K562 (cell line): ENCODE measurements around the gene USF2. TPM values are rescaled to one million over a fixed set of nuclear protein-coding genes. Genes with fewer than 3 reads are reported as not detected.

Experiments used
- FOXK1 ChIP-seq: sonication (generic); formaldehyde crosslinking; IDR thresholded peaks from 2 replicates; pipeline ENCODE4 v1.8.0; 2022; ENCODE audit warnings: missing genetic modification reagents, mild to moderate bottlenecking, borderline replicate concordance
- HLTF ChIP-seq: fragments of 450-650 bp; IDR thresholded peaks from 2 replicates; pipeline ENCODE4 v1.6.1; 2016
- HSF4 ChIP-seq: fragments of 250-450 bp; sonication (Bioruptor Pico); IDR thresholded peaks from 2 replicates; pipeline ENCODE4 v2.1.2; 2022; ENCODE audit warnings: mild to moderate bottlenecking, moderate library complexity, borderline replicate concordance
- KLF10 ChIP-seq: fragments of 250-450 bp; sonication (Bioruptor Pico); IDR thresholded peaks from 2 replicates; pipeline ENCODE4 v1.6.1; 2021; ENCODE audit warnings: matching md5 sums
- RBM22 ChIP-seq: fragments of 200-400 bp; formaldehyde crosslinking; IDR thresholded peaks from 2 replicates; pipeline ENCODE4 v1.6.1; 2018; ENCODE audit warnings: low read length, low read depth; ENCODE audit not compliant: poor library complexity, severe bottlenecking
- SAFB ChIP-seq: fragments of 200-400 bp; formaldehyde crosslinking; IDR thresholded peaks from 2 replicates; pipeline ENCODE4 v1.6.1; 2017; ENCODE audit warnings: low read depth, low read length, borderline replicate concordance
- SMAD4 ChIP-seq: fragments of 250-450 bp; sonication (Bioruptor Pico); conservative IDR thresholded peaks from 2 replicates; pipeline ENCODE4 v1.8.0; 2021; ENCODE audit warnings: inconsistent platforms, mild to moderate bottlenecking, moderate library complexity
- TAF1 ChIP-seq: IDR thresholded peaks from 2 replicates; pipeline ENCODE4 v1.6.1; 2011; ENCODE audit warnings: mild to moderate bottlenecking, low read length, moderate library complexity; ENCODE audit not compliant: insufficient read depth, control insufficient read depth, severe bottlenecking; ENCODE audit errors: extremely low read depth
- ZKSCAN3 ChIP-seq: fragments of 250-450 bp; sonication (Bioruptor Pico); IDR thresholded peaks from 2 replicates; pipeline ENCODE4 v1.4.0; 2020
- ZNF212 ChIP-seq: fragments of 450-650 bp; formaldehyde crosslinking; IDR thresholded peaks from 2 replicates; pipeline ENCODE4 v1.4.0; 2020; ENCODE audit warnings: mild to moderate bottlenecking
- ZZZ3 ChIP-seq: fragments of 450-650 bp; IDR thresholded peaks from 2 replicates; pipeline ENCODE4 v1.6.1; 2016; ENCODE audit warnings: antibody characterized with exemption, mild to moderate bottlenecking, moderate library complexity
- polyA plus RNA-seq, 8 experiments: library from polyadenylated mRNA; depleted of rRNA in 4 of 8; stranded (reverse) in 5 of 8; unstranded in 3 of 8; fragments of >200 nt; fragmentation: Nextera tagmentation in 2 of 8; fragmentation: Illumina TruSeq in 1 of 8; extraction: Ambion mirVana in 2 of 8; extraction: Trizol in 1 of 8; gene quantifications; 2 replicates each; pipeline versions ENCODE4 v1.2.1 to v1.2.3, GENCODE V29; 2011 to 2014; ENCODE audit warnings: inconsistent platforms in 1 of 8, missing spikeins in 1 of 8
- total RNA-seq, 7 experiments: library from RNA; depleted of rRNA in 6 of 7; stranded (reverse); fragments of >200 nt in 6 of 7; fragmentation: Illumina TruSeq in 2 of 7; extraction: Trizol in 2 of 7; gene quantifications; 2 replicates each; pipeline versions ENCODE4 v1.2.1 to v1.2.3, GENCODE V29; 2011 to 2021; ENCODE audit warnings: low replicate concordance in 1 of 7
- TF ChIP-seq, protein P1 (sequence below): fragments of 250-450 bp; sonication (Bioruptor Pico); IDR thresholded peaks from 2 replicates; pipeline ENCODE4 v1.4.0; 2020
- TF ChIP-seq, protein P2 (sequence below): sonication (generic); formaldehyde crosslinking; IDR thresholded peaks from 2 replicates; pipeline ENCODE4 v1.8.1; 2023; ENCODE audit warnings: mild to moderate bottlenecking, missing genetic modification reagents
- TF ChIP-seq, protein P3 (sequence below): fragments of 450-650 bp; IDR thresholded peaks from 2 replicates; pipeline ENCODE4 v1.6.1; 2016
- TF ChIP-seq, protein P4 (sequence below): fragments of 450-650 bp; IDR thresholded peaks from 2 replicates; pipeline ENCODE4 v1.7.1; 2018; ENCODE audit warnings: mild to moderate bottlenecking, low read depth; ENCODE audit not compliant: partially characterized antibody
- TF ChIP-seq, protein P5 (sequence below): fragments of 250-450 bp; sonication (Bioruptor Pico); IDR thresholded peaks from 2 replicates; pipeline ENCODE4 v1.6.1; 2021; ENCODE audit warnings: mild to moderate bottlenecking

The USF2 gene
- total and polyA plus RNA-seq, 9 of the 15 experiments (the other 6 are each of a cell fraction or from before 2014, with no cell fraction given) = 0.27 to 93.7 (median 58.4) TPM

DNA sequence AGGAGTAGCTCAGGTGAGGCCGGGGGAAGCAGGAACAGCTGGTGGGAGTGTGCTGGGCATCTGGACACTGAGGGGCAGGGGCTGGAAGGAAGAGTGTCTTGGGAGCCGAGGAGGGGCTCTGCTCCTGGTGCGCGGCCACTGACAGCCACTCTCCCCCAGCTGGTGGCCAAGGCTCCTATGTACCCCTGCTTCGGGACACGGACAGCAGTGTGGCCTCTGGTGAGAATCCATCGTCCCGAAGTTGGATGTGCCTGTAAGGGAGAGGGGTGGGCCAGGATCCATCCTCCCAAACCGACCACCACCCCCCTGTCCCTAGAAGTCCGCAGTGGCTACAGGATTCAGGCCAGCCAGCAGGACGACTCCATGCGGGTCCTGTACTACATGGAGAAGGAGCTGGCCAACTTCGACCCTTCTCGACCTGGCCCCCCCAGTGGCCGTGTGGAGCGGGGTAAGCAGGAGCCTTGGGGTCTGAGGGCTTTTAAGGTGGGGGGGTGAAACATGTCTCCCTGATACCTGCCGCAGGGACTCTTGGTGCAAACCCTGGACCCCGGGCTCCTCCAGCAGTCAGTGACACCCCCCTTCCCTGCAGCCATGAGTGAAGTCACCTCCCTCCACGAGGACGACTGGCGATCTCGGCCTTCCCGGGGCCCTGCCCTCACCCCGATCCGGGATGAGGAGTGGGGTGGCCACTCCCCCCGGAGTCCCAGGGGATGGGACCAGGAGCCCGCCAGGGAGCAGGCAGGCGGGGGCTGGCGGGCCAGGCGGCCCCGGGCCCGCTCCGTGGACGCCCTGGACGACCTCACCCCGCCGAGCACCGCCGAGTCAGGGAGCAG lies 2.0 kb upstream of the USF2 start (continued):
- TF ChIP-seq, protein P1, sequence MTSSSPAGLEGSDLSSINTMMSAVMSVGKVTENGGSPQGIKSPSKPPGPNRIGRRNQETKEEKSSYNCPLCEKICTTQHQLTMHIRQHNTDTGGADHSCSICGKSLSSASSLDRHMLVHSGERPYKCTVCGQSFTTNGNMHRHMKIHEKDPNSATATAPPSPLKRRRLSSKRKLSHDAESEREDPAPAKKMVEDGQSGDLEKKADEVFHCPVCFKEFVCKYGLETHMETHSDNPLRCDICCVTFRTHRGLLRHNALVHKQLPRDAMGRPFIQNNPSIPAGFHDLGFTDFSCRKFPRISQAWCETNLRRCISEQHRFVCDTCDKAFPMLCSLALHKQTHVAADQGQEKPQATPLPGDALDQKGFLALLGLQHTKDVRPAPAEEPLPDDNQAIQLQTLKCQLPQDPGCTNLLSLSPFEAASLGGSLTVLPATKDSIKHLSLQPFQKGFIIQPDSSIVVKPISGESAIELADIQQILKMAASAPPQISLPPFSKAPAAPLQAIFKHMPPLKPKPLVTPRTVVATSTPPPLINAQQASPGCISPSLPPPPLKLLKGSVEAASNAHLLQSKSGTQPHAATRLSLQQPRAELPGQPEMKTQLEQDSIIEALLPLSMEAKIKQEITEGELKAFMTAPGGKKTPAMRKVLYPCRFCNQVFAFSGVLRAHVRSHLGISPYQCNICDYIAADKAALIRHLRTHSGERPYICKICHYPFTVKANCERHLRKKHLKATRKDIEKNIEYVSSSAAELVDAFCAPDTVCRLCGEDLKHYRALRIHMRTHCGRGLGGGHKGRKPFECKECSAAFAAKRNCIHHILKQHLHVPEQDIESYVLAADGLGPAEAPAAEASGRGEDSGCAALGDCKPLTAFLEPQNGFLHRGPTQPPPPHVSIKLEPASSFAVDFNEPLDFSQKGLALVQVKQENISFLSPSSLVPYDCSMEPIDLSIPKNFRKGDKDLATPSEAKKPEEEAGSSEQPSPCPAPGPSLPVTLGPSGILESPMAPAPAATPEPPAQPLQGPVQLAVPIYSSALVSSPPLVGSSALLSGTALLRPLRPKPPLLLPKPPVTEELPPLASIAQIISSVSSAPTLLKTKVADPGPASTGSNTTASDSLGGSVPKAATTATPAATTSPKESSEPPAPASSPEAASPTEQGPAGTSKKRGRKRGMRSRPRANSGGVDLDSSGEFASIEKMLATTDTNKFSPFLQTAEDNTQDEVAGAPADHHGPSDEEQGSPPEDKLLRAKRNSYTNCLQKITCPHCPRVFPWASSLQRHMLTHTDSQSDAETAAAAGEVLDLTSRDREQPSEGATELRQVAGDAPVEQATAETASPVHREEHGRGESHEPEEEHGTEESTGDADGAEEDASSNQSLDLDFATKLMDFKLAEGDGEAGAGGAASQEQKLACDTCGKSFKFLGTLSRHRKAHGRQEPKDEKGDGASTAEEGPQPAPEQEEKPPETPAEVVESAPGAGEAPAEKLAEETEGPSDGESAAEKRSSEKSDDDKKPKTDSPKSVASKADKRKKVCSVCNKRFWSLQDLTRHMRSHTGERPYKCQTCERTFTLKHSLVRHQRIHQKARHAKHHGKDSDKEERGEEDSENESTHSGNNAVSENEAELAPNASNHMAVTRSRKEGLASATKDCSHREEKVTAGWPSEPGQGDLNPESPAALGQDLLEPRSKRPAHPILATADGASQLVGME = no peak
- TF ChIP-seq ZKSCAN3 (CRISPR knock-in tag) (no peak), HSF4 (no peak), ZNF212 (CRISPR knock-in tag) (no peak), KLF10 (CRISPR knock-in tag) (no peak), RBM22 (peak; percentile 67), SMAD4 (CRISPR knock-in tag) (no peak), TAF1 (no peak), SAFB (no peak), ZZZ3 (no peak), HLTF (no peak), FOXK1 (CRISPR knock-in tag) (no peak)
- TF ChIP-seq, protein P2, sequence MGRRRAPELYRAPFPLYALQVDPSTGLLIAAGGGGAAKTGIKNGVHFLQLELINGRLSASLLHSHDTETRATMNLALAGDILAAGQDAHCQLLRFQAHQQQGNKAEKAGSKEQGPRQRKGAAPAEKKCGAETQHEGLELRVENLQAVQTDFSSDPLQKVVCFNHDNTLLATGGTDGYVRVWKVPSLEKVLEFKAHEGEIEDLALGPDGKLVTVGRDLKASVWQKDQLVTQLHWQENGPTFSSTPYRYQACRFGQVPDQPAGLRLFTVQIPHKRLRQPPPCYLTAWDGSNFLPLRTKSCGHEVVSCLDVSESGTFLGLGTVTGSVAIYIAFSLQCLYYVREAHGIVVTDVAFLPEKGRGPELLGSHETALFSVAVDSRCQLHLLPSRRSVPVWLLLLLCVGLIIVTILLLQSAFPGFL (CRISPR knock-in tag) = no peak
- TF ChIP-seq, protein P3, sequence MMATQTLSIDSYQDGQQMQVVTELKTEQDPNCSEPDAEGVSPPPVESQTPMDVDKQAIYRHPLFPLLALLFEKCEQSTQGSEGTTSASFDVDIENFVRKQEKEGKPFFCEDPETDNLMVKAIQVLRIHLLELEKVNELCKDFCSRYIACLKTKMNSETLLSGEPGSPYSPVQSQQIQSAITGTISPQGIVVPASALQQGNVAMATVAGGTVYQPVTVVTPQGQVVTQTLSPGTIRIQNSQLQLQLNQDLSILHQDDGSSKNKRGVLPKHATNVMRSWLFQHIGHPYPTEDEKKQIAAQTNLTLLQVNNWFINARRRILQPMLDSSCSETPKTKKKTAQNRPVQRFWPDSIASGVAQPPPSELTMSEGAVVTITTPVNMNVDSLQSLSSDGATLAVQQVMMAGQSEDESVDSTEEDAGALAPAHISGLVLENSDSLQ = no peak
- TF ChIP-seq, protein P4, sequence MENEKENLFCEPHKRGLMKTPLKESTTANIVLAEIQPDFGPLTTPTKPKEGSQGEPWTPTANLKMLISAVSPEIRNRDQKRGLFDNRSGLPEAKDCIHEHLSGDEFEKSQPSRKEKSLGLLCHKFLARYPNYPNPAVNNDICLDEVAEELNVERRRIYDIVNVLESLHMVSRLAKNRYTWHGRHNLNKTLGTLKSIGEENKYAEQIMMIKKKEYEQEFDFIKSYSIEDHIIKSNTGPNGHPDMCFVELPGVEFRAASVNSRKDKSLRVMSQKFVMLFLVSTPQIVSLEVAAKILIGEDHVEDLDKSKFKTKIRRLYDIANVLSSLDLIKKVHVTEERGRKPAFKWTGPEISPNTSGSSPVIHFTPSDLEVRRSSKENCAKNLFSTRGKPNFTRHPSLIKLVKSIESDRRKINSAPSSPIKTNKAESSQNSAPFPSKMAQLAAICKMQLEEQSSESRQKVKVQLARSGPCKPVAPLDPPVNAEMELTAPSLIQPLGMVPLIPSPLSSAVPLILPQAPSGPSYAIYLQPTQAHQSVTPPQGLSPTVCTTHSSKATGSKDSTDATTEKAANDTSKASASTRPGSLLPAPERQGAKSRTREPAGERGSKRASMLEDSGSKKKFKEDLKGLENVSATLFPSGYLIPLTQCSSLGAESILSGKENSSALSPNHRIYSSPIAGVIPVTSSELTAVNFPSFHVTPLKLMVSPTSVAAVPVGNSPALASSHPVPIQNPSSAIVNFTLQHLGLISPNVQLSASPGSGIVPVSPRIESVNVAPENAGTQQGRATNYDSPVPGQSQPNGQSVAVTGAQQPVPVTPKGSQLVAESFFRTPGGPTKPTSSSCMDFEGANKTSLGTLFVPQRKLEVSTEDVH = no peak
- TF ChIP-seq, protein P5, sequence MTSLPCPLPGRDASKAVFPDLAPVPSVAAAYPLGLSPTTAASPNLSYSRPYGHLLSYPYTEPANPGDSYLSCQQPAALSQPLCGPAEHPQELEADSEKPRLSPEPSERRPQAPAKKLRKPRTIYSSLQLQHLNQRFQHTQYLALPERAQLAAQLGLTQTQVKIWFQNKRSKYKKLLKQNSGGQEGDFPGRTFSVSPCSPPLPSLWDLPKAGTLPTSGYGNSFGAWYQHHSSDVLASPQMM (CRISPR knock-in tag) = no peak
